ENCODE measurements around the gene FOXO3. TPM values are rescaled to one million over a fixed set of nuclear protein-coding genes. Genes with fewer than 3 reads are reported as not detected.
"Not testable (repeated sequence)": the region's sequence is repeated elsewhere in the genome, so short reads cannot be mapped to it uniquely, and the experiment has no call there.

The FOXO3 gene
- total RNA-seq, 1 experiment from 2014 or later: 11.5 TPM

DNA sequence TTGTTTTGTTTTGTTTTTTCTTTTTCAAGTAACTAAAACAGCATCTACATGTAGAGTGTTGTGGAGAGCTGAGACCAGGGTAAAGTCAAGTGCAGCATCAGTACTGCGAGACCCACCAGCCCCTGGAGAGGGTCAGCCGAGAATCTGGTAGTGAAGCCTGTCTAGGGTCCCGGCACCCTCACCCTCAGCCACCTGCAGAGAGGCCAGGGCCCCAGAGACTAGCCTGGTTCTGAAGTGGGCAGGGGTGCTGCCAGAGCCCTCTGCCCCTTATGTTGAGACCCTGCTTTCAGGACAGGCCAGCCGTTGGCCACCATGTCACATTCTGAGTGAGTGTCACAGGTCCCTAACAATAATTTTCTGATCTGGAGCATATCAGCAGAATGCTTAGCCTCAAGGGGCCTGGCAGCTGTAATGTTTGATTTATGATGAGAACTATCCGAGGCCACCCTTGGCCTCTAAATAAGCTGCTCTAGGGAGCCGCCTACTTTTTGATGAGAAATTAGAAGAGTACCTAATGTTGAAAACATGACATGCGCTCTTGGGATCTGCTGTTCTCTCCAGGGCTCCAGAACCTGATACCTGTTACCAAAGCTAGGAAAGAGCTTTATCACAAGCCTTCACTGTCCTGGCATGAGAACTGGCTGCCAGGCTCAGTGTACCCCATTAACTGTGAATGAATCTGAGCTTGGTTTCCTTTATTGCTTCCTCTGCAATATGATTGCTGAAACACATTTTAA lies 121.8 kb downstream of the FOXO3 start:
- not testable (repeated sequence) for DNase-seq (ENCODE audit: low read depth)

DNA sequence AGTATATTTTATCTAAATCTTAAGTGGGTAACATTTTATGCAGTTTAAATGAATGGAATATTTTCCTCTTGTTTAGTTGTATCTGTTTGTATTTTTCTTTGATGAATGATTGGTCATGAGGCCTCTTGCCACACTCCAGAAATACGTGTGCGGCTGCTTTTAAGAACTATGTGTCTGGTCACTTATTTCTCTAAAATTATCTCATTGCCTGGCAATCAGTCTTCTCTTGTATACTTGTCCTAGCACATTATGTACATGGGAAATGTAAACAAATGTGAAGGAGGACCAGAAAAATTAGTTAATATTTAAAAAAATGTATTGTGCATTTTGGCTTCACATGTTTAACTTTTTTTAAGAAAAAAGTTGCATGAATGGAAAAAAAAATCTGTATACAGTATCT lies 123.3 kb downstream of the FOXO3 start:
- not testable (repeated sequence) for DNase-seq (ENCODE audit: low read depth)

- peak; percentile 13 for DNase-seq (ENCODE audit: low read depth)
Observed at GRCh38 chr6:108684771-108685329, 124.1 kb downstream of the FOXO3 start.

DNA sequence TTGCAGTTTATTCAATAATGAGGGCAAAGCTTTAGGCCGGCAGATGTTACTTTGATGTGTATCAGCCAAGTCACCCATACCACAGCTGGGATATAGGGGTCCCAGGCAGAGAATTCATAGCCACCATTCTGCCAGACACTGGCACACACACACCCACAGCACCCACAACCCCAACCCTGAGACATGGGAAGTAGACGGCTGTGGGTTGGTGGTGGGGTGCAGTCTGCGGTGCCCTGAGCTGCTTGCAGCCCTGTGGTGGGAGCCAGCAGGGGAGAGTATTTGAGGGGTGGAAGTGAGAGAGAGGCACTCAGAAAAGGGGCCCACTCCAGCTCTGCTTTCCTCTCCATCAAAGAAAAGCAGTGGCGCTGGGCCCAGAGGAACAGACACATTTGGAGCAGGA lies 125.3 kb downstream of the FOXO3 start:
- DNase-seq (ENCODE audit: low read depth): no peak

- no peak for DNase-seq (ENCODE audit: low read depth)
Observed at GRCh38 chr6:108686896-108687295, 126.2 kb downstream of the FOXO3 start.

DNA sequence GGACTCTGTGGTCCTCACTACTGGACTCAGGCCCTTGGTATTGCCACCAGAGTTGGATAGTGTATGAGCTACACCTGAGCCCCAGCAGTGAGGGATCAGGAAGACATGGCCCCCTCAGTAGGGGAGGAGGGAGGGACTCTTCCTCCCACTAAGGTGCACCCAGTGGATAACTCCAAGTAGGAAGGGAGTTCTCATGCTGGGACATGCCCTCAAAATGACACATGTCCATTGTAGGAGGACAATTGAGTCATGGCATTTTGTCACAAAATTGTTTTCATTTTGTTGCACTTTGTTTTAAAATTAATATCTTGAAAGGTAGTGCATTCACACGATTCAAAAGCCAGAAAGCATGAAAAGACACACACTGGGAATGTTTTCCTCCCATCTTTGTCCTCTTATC lies 127.2 kb downstream of the FOXO3 start:
- no peak for DNase-seq (ENCODE audit: low read depth)

DNA sequence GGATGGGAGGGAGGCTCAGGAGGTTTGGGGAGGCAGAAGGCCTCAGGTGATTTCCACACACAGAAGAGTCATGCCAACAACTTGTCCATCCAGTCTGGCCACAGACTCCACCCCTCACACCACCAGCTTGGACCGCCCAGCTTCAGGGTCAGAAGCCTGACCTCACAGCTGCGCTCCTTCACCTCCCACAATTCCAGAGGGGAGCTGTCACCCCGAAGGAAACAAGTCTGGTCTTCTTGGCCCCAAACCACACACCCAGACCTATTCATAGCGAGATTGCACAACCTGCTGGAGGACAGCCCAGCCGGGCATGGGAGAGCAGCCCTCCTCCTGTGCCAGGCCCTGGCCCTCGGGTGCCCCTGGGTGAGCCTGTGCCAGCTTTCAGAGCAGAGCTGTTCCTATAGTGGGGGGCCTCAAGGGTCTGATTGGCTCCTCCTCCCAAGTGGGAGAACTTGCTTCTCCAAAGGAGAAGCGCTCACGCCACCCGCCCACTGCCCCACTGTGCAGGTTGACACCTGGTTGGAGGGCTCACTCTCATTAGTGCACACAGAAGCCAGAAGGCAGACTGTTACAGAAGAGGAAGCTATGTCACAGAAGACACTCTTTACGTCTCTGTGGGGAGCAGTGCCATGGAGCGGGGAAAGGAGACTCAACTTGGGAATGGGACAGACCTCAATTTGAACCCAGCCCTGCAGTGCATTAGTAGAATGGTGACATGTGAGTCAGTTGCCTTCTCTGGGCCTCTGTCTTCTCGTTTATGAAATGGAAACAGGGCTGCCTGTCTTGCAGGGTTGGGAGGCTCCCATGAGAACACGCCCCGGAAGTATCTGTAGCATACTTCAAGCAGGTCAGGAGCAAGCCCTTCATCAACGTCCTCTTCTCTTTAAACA lies 128.8 kb downstream of the FOXO3 start:
- DNase-seq (ENCODE audit: low read depth): peak; percentile 90

- peak; percentile 70 for DNase-seq (ENCODE audit: low read depth)
Observed at GRCh38 chr6:108690326-108691049, 129.8 kb downstream of the FOXO3 start.

DNA sequence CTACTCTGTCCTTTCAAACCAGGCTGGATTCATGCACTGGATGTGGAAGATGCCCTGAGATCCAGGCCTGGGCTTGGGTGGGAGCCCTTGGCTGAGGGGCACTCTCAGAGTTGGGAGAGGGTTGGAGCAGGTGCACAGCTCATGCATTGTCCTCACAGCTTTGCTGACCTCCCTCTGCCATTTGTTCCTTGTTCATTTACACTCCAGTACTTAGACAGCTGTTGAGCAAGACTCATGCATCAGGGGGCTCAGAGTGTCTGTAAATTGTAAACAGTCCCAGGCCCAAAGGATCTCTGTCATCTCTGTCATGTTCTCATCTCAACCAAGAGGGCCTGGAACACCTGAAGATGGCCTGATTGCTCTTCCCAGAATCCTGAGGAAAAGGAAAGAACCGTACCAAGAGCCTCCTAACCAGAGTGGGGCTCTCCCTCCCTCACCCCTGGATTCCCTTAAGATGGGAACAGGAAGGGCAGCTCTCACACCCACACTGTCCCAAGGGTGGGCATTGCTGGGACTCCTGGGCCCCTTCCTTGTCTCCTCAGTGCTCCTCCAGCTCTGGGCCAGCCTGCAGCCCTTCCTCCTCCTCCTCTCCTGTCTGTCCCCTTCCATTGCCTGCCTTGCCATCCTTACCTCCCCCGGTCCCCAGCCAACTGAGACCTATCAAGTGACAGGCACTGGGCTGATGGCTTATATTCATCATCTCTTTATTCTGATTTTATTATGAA lies 132.9 kb downstream of the FOXO3 start:
- no peak for DNase-seq (ENCODE audit: low read depth)

- DNase-seq (ENCODE audit: low read depth): no peak
Observed at GRCh38 chr6:108694816-108695215, 134.1 kb downstream of the FOXO3 start.

DNA sequence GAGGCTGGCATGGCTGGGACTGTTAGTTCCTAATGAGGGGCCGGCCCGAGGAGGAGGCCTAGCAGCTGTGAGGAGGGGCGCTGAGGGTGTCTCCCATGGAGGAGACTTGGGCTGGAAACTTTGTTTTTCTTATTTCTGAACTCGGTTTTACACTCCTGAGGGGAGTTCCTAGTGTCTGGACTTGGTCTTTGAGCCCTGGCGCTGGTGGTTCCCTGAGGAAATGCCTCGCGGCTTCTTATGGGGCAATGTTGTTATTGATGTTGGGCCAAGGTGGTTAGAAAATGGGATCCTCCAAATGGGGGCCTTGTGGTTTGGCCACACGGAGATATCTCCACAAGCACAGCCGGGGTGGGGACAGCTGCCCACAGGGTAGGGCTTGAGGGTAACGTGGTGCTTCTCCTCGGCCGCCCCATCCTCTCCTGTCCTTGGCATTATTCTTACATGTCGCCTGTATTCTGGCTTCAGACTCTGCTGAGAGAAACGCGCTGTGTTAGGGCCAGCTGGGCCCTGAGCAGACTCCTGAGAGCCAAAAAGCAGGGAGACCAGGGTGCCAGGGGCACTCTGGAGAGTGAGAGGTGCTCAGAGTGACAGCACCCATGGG lies 136.9 kb downstream of the FOXO3 start:
- DNase-seq (ENCODE audit: low read depth): no peak

- no peak for DNase-seq (ENCODE audit: low read depth)
Observed at GRCh38 chr6:108698593-108699289, 138.0 kb downstream of the FOXO3 start.

GRCh38 chr6:108699290-108700041 lies 138.7 kb downstream of the FOXO3 start:
- DNase-seq (ENCODE audit: low read depth): no peak

DNA sequence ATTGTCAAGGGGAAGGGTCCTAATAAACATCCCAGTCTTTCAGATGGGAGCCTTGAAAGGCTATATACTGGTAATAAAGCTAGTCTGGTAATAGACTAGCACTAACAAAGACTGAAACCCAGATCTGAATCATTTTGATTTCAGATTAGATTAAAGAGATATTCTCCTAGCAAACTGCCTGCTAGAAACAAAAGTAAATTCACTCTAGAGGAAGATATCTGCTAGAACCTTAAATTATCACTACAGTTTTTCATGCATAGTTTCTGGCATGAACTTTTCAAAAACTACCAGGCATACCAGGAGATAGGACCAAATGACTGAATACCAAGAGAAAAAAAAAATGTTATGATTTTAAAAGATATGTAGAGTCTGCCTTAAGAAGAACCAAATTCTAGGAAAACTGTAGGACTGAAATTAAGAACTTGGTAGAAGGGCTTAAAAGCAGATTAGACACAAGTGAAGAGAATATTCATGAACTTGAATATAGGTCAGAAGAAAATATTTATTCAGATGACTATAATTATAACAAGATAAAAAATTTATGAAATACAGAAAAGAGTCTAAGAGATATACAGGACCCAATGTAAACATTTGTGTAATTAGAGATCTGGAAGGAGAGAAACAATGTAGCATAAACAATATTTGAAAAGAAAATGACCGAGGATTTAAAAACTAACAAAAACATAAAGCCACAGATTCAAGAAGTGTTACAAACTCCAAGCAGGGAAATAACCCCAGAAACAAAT lies 141.6 kb downstream of the FOXO3 start:
- no peak for DNase-seq (ENCODE audit: low read depth)

- DNase-seq (ENCODE audit: low read depth): no peak
Observed at GRCh38 chr6:108706649-108707048, 145.9 kb downstream of the FOXO3 start.

GRCh38 chr6:108707328-108707976 lies 146.7 kb downstream of the FOXO3 start:
- no peak for DNase-seq (ENCODE audit: low read depth)

- DNase-seq (ENCODE audit: low read depth): no peak
Observed at GRCh38 chr6:108710030-108710429, 149.3 kb downstream of the FOXO3 start.

DNA sequence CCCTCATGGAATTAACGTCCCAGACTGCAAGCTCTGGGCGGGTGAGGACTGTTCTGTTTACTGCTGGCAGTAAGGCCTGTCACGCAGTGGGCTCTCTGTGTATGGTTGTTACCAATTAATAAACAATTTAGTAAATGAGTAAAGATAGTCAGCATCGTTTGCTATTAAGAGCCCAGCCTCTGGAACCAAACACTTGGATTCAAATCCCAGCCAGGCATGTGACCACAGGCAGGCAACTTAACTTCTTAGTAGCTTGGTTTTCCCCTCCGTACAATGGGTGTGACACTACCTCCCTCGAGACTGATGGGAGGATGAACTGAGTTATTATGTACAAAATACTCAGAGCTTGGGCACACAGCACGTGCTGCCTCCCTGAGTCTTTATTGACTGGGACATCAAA lies 149.8 kb downstream of the FOXO3 start:
- DNase-seq (ENCODE audit: low read depth): no peak

All from HT1080 (cell line).